Neural crest cell (in vitro differentiated cells): ENCODE measurements around the gene NFIC. TPM values are rescaled to one million over a fixed set of nuclear protein-coding genes. Genes with fewer than 3 reads are reported as not detected.

Source experiments
- DNase-seq: peaks from one replicate; pipeline ENCODE4 v3.0.0; 2021; ENCODE audit warnings: low read depth, mixed read lengths, low spot score
- H3K27ac Mint-ChIP-seq: one replicate; pipeline ENCODE4 v1.8.0; 2021; ENCODE audit warnings: mild to moderate bottlenecking, mixed read lengths; ENCODE audit not compliant: unreplicated experiment
- H3K27me3 Mint-ChIP-seq: 2 replicates; pipeline ENCODE4 v1.8.0; 2021; ENCODE audit warnings: low read depth, mild to moderate bottlenecking, mixed read lengths
- H3K36me3 Mint-ChIP-seq: 2 replicates; pipeline ENCODE4 v1.8.0; 2021; ENCODE audit warnings: low read depth, mild to moderate bottlenecking, mixed read lengths
- H3K4me1 Mint-ChIP-seq: 2 replicates; pipeline ENCODE4 v1.8.0; 2021; ENCODE audit warnings: mixed read lengths
- H3K4me3 Mint-ChIP-seq: one replicate; pipeline ENCODE4 v1.8.0; 2021; ENCODE audit warnings: mild to moderate bottlenecking, mixed read lengths
- H3K9me3 Mint-ChIP-seq: 2 replicates; pipeline ENCODE4 v1.8.0; 2021; ENCODE audit warnings: mixed read lengths
- total RNA-seq: library from RNA; stranded (reverse); gene quantifications from 2 replicates; pipeline ENCODE4 v1.2.1, GENCODE V29; 2021
- TF ChIP-seq, protein P1 (sequence below): fragments of 200-600 bp; sonication (generic); conservative IDR thresholded peaks from 2 replicates; pipeline ENCODE4 v1.5.0; 2021; ENCODE audit warnings: antibody characterized with exemption, mild to moderate bottlenecking

NFIC gene
- total RNA-seq, 1 donor from 2014 or later: 4.1 TPM

DNA sequence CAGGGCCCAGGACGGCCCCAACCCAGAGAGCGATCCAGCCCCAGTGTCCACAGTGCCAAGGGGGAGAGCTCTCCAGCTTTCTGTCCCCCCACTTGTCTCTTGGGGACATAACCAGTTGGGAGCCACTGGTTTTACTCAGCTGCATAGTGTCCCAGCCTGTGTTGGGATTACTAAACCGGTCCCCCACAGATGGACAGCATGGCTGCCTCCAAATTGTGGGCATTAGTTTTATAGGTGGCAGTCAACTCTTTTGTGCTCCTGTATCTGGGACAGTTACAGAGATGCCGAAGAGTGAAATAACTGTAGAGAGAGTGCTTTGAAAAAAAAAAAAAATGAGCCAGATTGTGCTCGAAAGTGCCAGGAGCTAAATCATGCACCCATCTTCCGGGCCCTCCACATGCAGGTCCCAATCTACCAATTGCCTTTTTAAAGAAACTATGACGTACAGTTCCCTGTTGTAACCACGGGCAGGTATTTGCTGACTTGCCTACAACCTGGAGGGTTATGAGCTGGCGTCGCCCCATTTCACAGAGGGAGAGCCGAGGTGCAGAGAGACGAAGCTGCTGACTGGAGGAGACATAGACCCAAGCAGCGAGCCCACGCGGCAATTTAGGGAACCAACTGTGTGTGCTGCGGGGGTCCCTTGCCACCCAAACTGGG lies 2.4 kb upstream of the NFIC start:
- no peaks in the 10 kb centered on the region for H3K9me3 Mint-ChIP-seq
- H3K27ac Mint-ChIP-seq: no peak overlapping the region
- peak overlapping the region; percentile 61 for H3K4me3 Mint-ChIP-seq
- no peaks in the 10 kb centered on the region for H3K36me3 Mint-ChIP-seq
- TF ChIP-seq, protein P1, sequence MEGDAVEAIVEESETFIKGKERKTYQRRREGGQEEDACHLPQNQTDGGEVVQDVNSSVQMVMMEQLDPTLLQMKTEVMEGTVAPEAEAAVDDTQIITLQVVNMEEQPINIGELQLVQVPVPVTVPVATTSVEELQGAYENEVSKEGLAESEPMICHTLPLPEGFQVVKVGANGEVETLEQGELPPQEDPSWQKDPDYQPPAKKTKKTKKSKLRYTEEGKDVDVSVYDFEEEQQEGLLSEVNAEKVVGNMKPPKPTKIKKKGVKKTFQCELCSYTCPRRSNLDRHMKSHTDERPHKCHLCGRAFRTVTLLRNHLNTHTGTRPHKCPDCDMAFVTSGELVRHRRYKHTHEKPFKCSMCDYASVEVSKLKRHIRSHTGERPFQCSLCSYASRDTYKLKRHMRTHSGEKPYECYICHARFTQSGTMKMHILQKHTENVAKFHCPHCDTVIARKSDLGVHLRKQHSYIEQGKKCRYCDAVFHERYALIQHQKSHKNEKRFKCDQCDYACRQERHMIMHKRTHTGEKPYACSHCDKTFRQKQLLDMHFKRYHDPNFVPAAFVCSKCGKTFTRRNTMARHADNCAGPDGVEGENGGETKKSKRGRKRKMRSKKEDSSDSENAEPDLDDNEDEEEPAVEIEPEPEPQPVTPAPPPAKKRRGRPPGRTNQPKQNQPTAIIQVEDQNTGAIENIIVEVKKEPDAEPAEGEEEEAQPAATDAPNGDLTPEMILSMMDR: no peak
- H3K27me3 Mint-ChIP-seq: peaks cover 83% of the 10 kb centered on the region
- peaks cover 4% of the 10 kb centered on the region for H3K4me1 Mint-ChIP-seq
- DNase-seq: no peak

DNA sequence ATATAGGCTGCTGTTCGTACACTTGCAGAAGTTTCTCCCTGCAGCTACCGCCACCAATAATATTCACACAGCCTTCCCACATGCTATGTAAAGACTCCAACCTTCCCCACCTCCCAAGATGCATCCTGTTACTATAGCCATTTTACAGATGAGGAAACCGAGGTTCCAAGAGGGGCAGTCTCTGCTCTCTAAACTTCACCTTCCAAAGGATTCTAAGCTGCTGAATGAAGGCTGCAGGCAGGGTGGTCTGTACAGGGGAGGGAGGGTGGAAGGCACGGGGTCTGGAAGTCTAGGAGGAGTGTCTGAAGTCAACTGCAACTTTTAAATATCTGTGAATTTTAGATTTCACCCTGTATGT lies 1.9 kb upstream of the NFIC start:
- Mint-ChIP-seq H3K9me3 (no peaks in the 10 kb centered on the region), H3K4me1 (peaks cover 4% of the 10 kb centered on the region), H3K4me3 (no peak overlapping the region), H3K27ac (no peak overlapping the region), H3K27me3 (peaks cover 86% of the 10 kb centered on the region), H3K36me3 (no peaks in the 10 kb centered on the region)
- TF ChIP-seq, protein P1: no peak
- DNase-seq: no peak

DNA sequence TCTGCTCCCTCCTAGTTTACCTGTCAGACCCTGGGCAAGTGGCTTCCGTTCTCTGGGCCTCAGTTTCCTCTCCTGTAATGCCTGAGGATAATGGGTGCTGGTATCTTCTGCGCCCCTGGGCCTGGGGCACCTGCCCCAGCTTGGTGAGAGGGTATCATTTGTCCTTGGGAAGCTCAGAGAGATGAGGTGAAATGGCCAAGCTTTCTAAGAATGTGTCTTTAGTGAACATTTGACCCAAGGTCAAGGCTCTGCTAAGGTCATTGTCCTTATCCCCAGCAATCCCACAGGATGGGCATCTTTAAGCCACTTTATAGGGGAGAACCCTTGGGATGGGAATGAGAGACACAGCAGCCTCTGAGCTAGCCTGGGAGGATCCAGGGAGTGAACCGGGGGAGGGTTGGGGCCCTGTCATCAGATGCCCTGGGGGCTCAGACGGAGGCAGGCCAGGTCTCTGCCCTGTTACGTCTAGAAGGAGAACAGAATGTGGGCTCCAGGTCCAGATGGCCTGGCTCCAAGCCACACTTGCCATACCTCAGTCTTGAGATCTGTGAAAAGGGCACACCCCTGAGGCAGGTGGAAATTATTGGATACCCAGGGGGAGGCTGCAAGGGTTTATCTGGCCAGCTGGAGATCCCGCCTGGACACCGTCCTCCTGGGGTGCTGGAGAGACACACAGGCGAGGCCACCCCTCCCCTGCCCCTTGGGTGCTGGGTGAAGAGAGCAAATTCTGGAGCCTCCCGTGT lies 1.1 kb upstream of the NFIC start:
- Mint-ChIP-seq H3K4me3 (peak overlapping the region; percentile 66), H3K4me1 (peaks cover 4% of the 10 kb centered on the region), H3K36me3 (no peaks in the 10 kb centered on the region), H3K27ac (no peak overlapping the region), H3K27me3 (peaks cover 94% of the 10 kb centered on the region), H3K9me3 (no peaks in the 10 kb centered on the region)
- TF ChIP-seq, protein P1: no peak
- DNase-seq: no peak

DNA sequence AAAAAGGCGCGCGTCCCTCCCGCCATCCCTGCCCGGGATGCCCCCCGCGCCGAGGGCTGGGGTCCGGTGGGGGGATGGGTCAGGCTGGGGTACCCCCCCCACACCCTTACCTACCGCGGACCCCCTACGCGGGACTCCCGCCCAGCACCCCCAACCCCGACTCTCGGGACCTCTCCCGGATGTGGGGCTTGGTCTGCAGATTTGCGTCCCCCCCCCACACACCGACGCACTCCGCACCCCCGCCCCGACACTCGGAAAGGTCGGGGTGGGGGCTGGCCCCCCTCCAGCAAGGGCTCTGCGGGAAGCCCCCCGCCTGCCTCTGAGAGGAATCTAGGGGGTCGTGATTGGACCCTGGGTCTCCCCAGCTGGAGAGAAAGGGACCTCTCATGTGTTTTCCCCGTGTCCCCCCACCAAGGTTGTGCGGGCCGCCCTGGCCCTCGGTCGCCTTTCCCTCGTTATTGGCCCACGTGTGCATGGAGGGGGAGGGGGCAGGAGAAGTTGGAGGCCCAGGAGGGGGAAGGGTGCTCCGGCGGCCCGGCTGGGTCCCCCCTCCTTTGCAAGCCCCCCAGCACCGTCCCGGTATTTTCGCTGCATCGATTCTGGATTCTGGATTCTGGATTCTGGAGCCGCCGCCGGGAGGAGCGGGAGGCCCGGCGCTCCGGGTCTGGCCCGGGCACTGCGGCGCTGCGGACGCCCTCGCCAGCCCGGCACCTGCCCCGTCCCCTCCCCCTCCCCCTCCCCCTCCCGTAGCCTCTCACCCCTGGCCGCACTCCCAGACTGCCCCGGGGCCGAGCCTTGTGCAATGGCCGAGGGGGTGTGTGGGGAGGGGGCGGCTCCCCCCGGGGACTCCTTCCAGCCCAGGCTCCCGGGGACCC lies 607 bp downstream of the NFIC start:
- H3K4me3 Mint-ChIP-seq: no peak overlapping the region
- no peaks in the 10 kb centered on the region for H3K9me3 Mint-ChIP-seq
- DNase-seq: no peak

More for the DNA sequence above, 607 bp downstream of the NFIC start:
- H3K36me3 Mint-ChIP-seq: no peaks in the 10 kb centered on the region
- no peak overlapping the region for H3K27ac Mint-ChIP-seq
- TF ChIP-seq, protein P1: no peak
- peaks cover 94% of the 10 kb centered on the region for H3K27me3 Mint-ChIP-seq
- H3K4me1 Mint-ChIP-seq: peaks cover 4% of the 10 kb centered on the region
